GM12878 (cell line): ENCODE data around the gene RBBP8NL. TPM values are rescaled to one million over a fixed set of nuclear protein-coding genes. Genes with fewer than 3 reads are reported as not detected.

Source experiments
- ATAC-seq: fragments of 200-7000 bp; cut with Tn5 transposase; 3 replicates; pipeline ENCODE4 v1.9.1; 2020; ENCODE audit warnings: mild to moderate bottlenecking, moderate library complexity
- BruUV-seq: library from RNA; stranded (reverse); fragments of 400-500 nt; replicated peaks from 2 replicates; lab custom pipeline; 2021; lab: Mats Ljungman, UMichigan
- CTCF ChIA-PET: fragments of 300-600 bp; sonication (Branson Sonifier 250); formaldehyde crosslinking; extraction: SDS; loops from one replicate; lab custom pipeline; 2021; ENCODE audit warnings: inconsistent platforms; lab: Yijun Ruan, JAX
- POLR2A ChIA-PET: fragments of 350-600 bp; formaldehyde crosslinking; extraction: SDS; loops from one replicate; lab custom pipeline; 2021; ENCODE audit warnings: inconsistent platforms; lab: Charles Lee
- RAD21 ChIA-PET: fragments of 300-600 bp; sonication (Branson Sonifier 250); formaldehyde crosslinking; loops from one replicate; lab custom pipeline; 2023; ENCODE audit warnings: antibody characterized with exemption; ENCODE audit not compliant: unreplicated experiment; lab: Charles Lee
- SMC1A ChIA-PET: fragments of 300-600 bp; sonication (Branson Sonifier 250); formaldehyde crosslinking; loops from one replicate; lab custom pipeline; 2023; ENCODE audit not compliant: unreplicated experiment, uncharacterized antibody; lab: Charles Lee
- DNase-seq: peaks from one replicate; pipeline ENCODE4 v3.0.0-alpha.2; 2011; ENCODE audit warnings: low read depth, low spot score
- FAIRE-seq: peaks from 3 replicates; lab custom pipeline; 2011; peaks lifted over from hg19 to GRCh38; lab: Jason Lieb, UNC
- H2AFZ ChIP-seq: 2 replicates; pipeline ENCODE4 v1.6.0; 2011; ENCODE audit warnings: low read depth, low read length, control low read depth; ENCODE audit not compliant: control insufficient read depth
- H3K27ac ChIP-seq: 2 replicates; pipeline ENCODE4 v1.5.1; 2011; ENCODE audit warnings: control low read depth; ENCODE audit not compliant: control insufficient read depth, insufficient read depth
- H3K27me3 ChIP-seq, 2 experiments: replicated peaks in 1 of 2; 2 replicates each; pipeline versions ENCODE4 v1.6.0 to v1.6.1; 2011; ENCODE audit warnings: low read length in 1 of 2; ENCODE audit not compliant: control insufficient read depth in 2 of 2, insufficient read depth in 2 of 2
- H3K36me3 ChIP-seq, 2 experiments: 2 replicates each; pipeline ENCODE4 v1.5.1; 2011; ENCODE audit warnings: low read length in 1 of 2; ENCODE audit not compliant: control insufficient read depth in 2 of 2, insufficient read depth in 2 of 2
- H3K4me1 ChIP-seq: 2 replicates; pipeline ENCODE4 v1.6.1; 2011; ENCODE audit warnings: mild to moderate bottlenecking, low read length, moderate library complexity, mixed read lengths; ENCODE audit not compliant: control insufficient read depth, insufficient read depth
- H3K4me2 ChIP-seq: 2 replicates; pipeline ENCODE4 v1.6.0; 2011; ENCODE audit warnings: control low read depth; ENCODE audit not compliant: control insufficient read depth, insufficient read depth
- H3K4me3 ChIP-seq: fragments of 200-600 bp; sonication (generic); 2 replicates; pipeline ENCODE4 v1.5.1; 2016
- H3K79me2 ChIP-seq: 2 replicates; pipeline ENCODE4 v1.6.0; 2011; ENCODE audit warnings: low read length; ENCODE audit not compliant: control insufficient read depth, insufficient read depth
- H3K9ac ChIP-seq: 2 replicates; pipeline ENCODE4 v1.8.0; 2011; ENCODE audit warnings: low read length, control low read depth, mixed read lengths; ENCODE audit not compliant: control insufficient read depth, insufficient read depth
- H3K9me3 ChIP-seq: replicated peaks from 3 replicates; pipeline ENCODE4 v1.5.1; 2011; ENCODE audit warnings: mild to moderate bottlenecking, low read length; ENCODE audit not compliant: control insufficient read depth, insufficient read depth
- H4K20me1 ChIP-seq: 2 replicates; pipeline ENCODE4 v1.6.0; 2011; ENCODE audit not compliant: control insufficient read depth, insufficient read depth
- CHD4 ChIP-seq: fragments of 200-600 bp; sonication (generic); IDR thresholded peaks from 2 replicates; pipeline ENCODE4 v1.6.1; 2016; ENCODE audit warnings: mild to moderate bottlenecking
- CREM ChIP-seq: IDR thresholded peaks from 2 replicates; pipeline ENCODE4 v1.6.1; 2014; ENCODE audit warnings: antibody characterized with exemption, low read depth
- CUX1 ChIP-seq: IDR thresholded peaks from 2 replicates; pipeline ENCODE4 v1.6.1; 2012; ENCODE audit warnings: improper control_type of control experiment, low read depth, low read length; ENCODE audit not compliant: insufficient replicate concordance
- FOS ChIP-seq: IDR thresholded peaks from 3 replicates; pipeline ENCODE4 v1.6.1; 2011; ENCODE audit warnings: borderline replicate concordance; ENCODE audit not compliant: insufficient read length; ENCODE audit errors: extremely low read depth
- SMARCA5 ChIP-seq: fragments of 450-650 bp; IDR thresholded peaks from 2 replicates; pipeline ENCODE4 v1.6.1; 2017; ENCODE audit warnings: mild to moderate bottlenecking
- SMC3 ChIP-seq: IDR thresholded peaks from 2 replicates; pipeline ENCODE4 v1.6.1; 2011; ENCODE audit warnings: low read length, improper control_type of control experiment, borderline replicate concordance
- ZNF217 ChIP-seq: fragments of 450-650 bp; IDR thresholded peaks from 2 replicates; pipeline ENCODE4 v1.6.1; 2017; ENCODE audit warnings: antibody characterized with exemption, mild to moderate bottlenecking
- WGBS: methylation state at CpG from one replicate; pipeline ENCODE4 v1.1.6; 2016; ENCODE audit warnings: low lambda C conversion rate; ENCODE audit not compliant: insufficient replicate concordance, insufficient coverage; ENCODE audit errors: missing lambda C conversion rate; 5-methylcytosine and 5-hydroxymethylcytosine counted together
- in situ Hi-C: fragments of 300-500 bp; cut with MboI; formaldehyde crosslinking; loops from 9 replicates; pipeline ENCODE4 v1.14.3; 2018; ENCODE audit warnings: mixed read lengths
- intact Hi-C: fragments of 100-400 bp; cut with micrococcal nuclease; formaldehyde crosslinking; loops from one replicate; pipeline ENCODE4 v1.14.2; 2022; ENCODE audit not compliant: unreplicated experiment
- polyA plus RNA-seq, 11 experiments: library from polyadenylated mRNA; depleted of rRNA in 4 of 11; unstranded in 6 of 11; stranded (reverse) in 5 of 11; fragments of >200 nt; fragmentation: Nextera tagmentation in 4 of 11; fragmentation: Illumina TruSeq in 1 of 11; extraction: Ambion mirVana in 4 of 11; extraction: Trizol in 1 of 11; gene quantifications; 1 replicate in 1 of 11; 2 replicates in 10 of 11; pipeline versions ENCODE4 v1.2.1 to v1.2.3, GENCODE V29; 2011 to 2016; ENCODE audit warnings: inconsistent platforms in 2 of 11, missing spikeins in 2 of 11, low read depth in 1 of 11
- total RNA-seq, 4 experiments: library from RNA; depleted of rRNA in 3 of 4; stranded (reverse); fragments of >200 nt in 3 of 4; fragmentation: Illumina TruSeq in 1 of 4; extraction: Trizol in 1 of 4; gene quantifications; 2 replicates each; pipeline versions ENCODE4 v1.2.1 to v1.2.3, GENCODE V29; 2013 to 2021

RBBP8NL gene
- total and polyA plus RNA-seq, 10 of the 15 experiments (the other 5 are each of a cell fraction or from before 2014, with no cell fraction given), result not detected

GRCh38 chr20:62430866-62431447 is 3.6 kb upstream of the RBBP8NL start:
- ChIA-PET SMC1A (no interaction called here), CTCF (no interaction called here)

More at GRCh38 chr20:62430866-62431447, 3.6 kb upstream of the RBBP8NL start:
- Histone ChIP-seq H3K27ac (no peak overlapping the region), H2AFZ (no peak overlapping the region), H4K20me1 (no peaks in the 10 kb centered on the region), H3K9ac (no peak overlapping the region), H3K4me2 (no peak overlapping the region), H3K27me3 (peaks cover 0 to 5% of the 10 kb centered on the region in 2 experiments; a peak in 2 of 4 replicates), H3K36me3 (no peaks in the 10 kb centered on the region), H3K79me2 (no peaks in the 10 kb centered on the region), H3K4me3 (no peak overlapping the region), H3K9me3 (no peaks in the 10 kb centered on the region), H3K4me1 (no peaks in the 10 kb centered on the region)
- no TSS peak for BruUV-seq
- DNase-seq (no peak), ATAC-seq (no peak), FAIRE-seq (no peak)
- intact Hi-C loops (no loop called here), in situ Hi-C loops (no loop called here)
- RAD21 ChIA-PET, result no interaction called here
- POLR2A ChIA-PET, result no interaction called here
- WGBS, result 55% methylated on average over 23 of the region's 23 CpGs
- TF ChIP-seq CUX1 (no peak), CREM (no peak), SMC3 (no peak), SMARCA5 (no peak), ZNF217 (no peak), FOS (no peak), CHD4 (no peak)
